HepG2 (cell line): ENCODE measurements around the gene ZNF593OS. TPM values are rescaled to one million over a fixed set of nuclear protein-coding genes. Genes with fewer than 3 reads are reported as not detected.
A peak's percentile ranks its signal among the peaks of the same experiment; 100 is the strongest.

Experiments
- ATAC-seq: fragments of 200-7000 bp; cut with Tn5 transposase; 3 replicates; pipeline ENCODE4 v1.9.1; 2020; ENCODE audit warnings: mild to moderate bottlenecking, moderate library complexity
- BruUV-seq: library from RNA; stranded (reverse); fragments of 400-500 nt; replicated peaks from 2 replicates; lab custom pipeline; 2021; lab: Mats Ljungman, UMichigan
- CTCF ChIA-PET: fragments of 300-600 bp; formaldehyde crosslinking; extraction: SDS; loops from one replicate; lab custom pipeline; 2021; ENCODE audit warnings: low total read pairs, inconsistent platforms, low intra/inter-chr PET ratio; lab: Yijun Ruan, JAX
- POLR2A ChIA-PET: fragments of 350-600 bp; sonication (Branson Sonifier 250); formaldehyde crosslinking; loops from one replicate; lab custom pipeline; 2020; ENCODE audit warnings: antibody characterized with exemption, inconsistent platforms; lab: Yijun Ruan, JAX
- DNase-seq: peaks from one replicate; pipeline ENCODE4 v3.0.0-alpha.2; 2015; ENCODE audit warnings: low spot score
- FAIRE-seq: peaks from 3 replicates; lab custom pipeline; 2011; peaks lifted over from hg19 to GRCh38; lab: Jason Lieb, UNC
- H2AFZ ChIP-seq: one replicate; pipeline ENCODE4 v1.6.1; 2011; ENCODE audit warnings: low read length, inconsistent platforms
- H3K27ac ChIP-seq: fragments of 300-600 bp; 3 replicates; pipeline ENCODE4 v1.8.0; 2011; ENCODE audit warnings: mixed run types, mild to moderate bottlenecking, mixed read lengths, low read length, inconsistent platforms; ENCODE audit not compliant: insufficient read depth; ENCODE audit errors: extremely low read length
- H3K27me3 ChIP-seq, 2 experiments: fragments of 200-600 bp in 1 of 2; 2 replicates in 1 of 2; 3 replicates in 1 of 2; pipeline versions ENCODE4 v1.6.0 to v1.8.0; 2011; ENCODE audit warnings: low read length in 2 of 2, mild to moderate bottlenecking in 2 of 2, moderate library complexity in 2 of 2, inconsistent platforms in 1 of 2; ENCODE audit not compliant: insufficient read depth in 2 of 2, control insufficient read depth in 1 of 2
- H3K36me3 ChIP-seq, 2 experiments: fragments of 200-600 bp in 1 of 2; replicated peaks in 1 of 2; 2 replicates in 1 of 2; 3 replicates in 1 of 2; pipeline versions ENCODE4 v1.5.1 to v1.8.0; 2011; ENCODE audit warnings: low read length in 2 of 2, inconsistent platforms in 1 of 2; ENCODE audit not compliant: insufficient read depth in 2 of 2, control insufficient read depth in 1 of 2
- H3K4me1 ChIP-seq: 2 replicates; pipeline ENCODE4 v1.5.1; 2012; ENCODE audit warnings: low read length, inconsistent platforms; ENCODE audit not compliant: insufficient read depth
- H3K4me2 ChIP-seq: 2 replicates; pipeline ENCODE4 v1.6.0; 2011; ENCODE audit warnings: low read depth, low read length, inconsistent platforms
- H3K4me3 ChIP-seq, 3 experiments: fragments of 200-600 bp in 1 of 3; sonication (generic), shearing (Covaris generic) in 1 of 3; replicated peaks in 1 of 3; 2 replicates each; pipeline ENCODE4 v1.5.1; 2011 to 2016; ENCODE audit warnings: low read length in 3 of 3, inconsistent platforms in 2 of 3, low read depth in 2 of 3, mild to moderate bottlenecking in 2 of 3, control low read depth in 1 of 3, mixed read lengths in 1 of 3; ENCODE audit not compliant: insufficient read depth in 1 of 3
- H3K79me2 ChIP-seq: one replicate; pipeline ENCODE4 v1.6.1; 2011; ENCODE audit warnings: low read length, inconsistent platforms; ENCODE audit not compliant: insufficient read depth
- H3K9ac ChIP-seq: 2 replicates; pipeline ENCODE4 v1.6.0; 2011; ENCODE audit warnings: mild to moderate bottlenecking, low read depth, low read length, inconsistent platforms; ENCODE audit not compliant: insufficient read depth
- H3K9me3 ChIP-seq: 2 replicates; pipeline ENCODE4 v1.5.1; 2012; ENCODE audit warnings: mild to moderate bottlenecking, low read length
- H4K20me1 ChIP-seq: 2 replicates; pipeline ENCODE4 v1.6.0; 2011; ENCODE audit warnings: inconsistent platforms, mild to moderate bottlenecking, low read length, moderate library complexity; ENCODE audit not compliant: insufficient read depth
- CREB3 ChIP-seq: sonication (generic); formaldehyde crosslinking; IDR thresholded peaks from 2 replicates; pipeline ENCODE4 v1.5.0; 2020; ENCODE audit warnings: missing genetic modification reagents
- DR1 ChIP-seq: sonication (generic); formaldehyde crosslinking; IDR thresholded peaks from 2 replicates; pipeline ENCODE4 v1.8.0; 2021; ENCODE audit warnings: mild to moderate bottlenecking, missing genetic modification reagents, inconsistent platforms
- IKZF5 ChIP-seq: IDR thresholded peaks from 2 replicates; pipeline ENCODE4 v1.6.1; 2018; ENCODE audit warnings: missing genetic modification reagents, mild to moderate bottlenecking, missing compliant biosample characterization
- MAZ ChIP-seq, 2 experiments: sonication (generic) in 1 of 2; formaldehyde crosslinking in 1 of 2; IDR thresholded peaks; 2 replicates each; pipeline versions ENCODE4 v1.5.0 to v1.6.1; 2012 to 2020; ENCODE audit warnings: low read depth in 2 of 2, mild to moderate bottlenecking in 2 of 2, borderline replicate concordance in 1 of 2, improper control_type of control experiment in 1 of 2, low read length in 1 of 2, missing genetic modification reagents in 1 of 2, moderate library complexity in 1 of 2
- MNT ChIP-seq: fragments of 450-650 bp; IDR thresholded peaks from 2 replicates; pipeline ENCODE4 v1.6.1; 2016
- PREB ChIP-seq: sonication (generic); formaldehyde crosslinking; IDR thresholded peaks from 2 replicates; pipeline ENCODE4 v1.4.0; 2020; ENCODE audit warnings: missing genetic modification reagents
- REPIN1 ChIP-seq: sonication (generic); formaldehyde crosslinking; IDR thresholded peaks from 2 replicates; pipeline ENCODE4 v1.8.0; 2022; ENCODE audit warnings: missing genetic modification reagents, low read depth, mild to moderate bottlenecking, borderline replicate concordance
- REXO4 ChIP-seq: sonication (generic); formaldehyde crosslinking; IDR thresholded peaks from 2 replicates; pipeline ENCODE4 v1.8.0; 2022; ENCODE audit warnings: missing genetic modification reagents, mild to moderate bottlenecking, borderline replicate concordance
- YEATS4 ChIP-seq: sonication (generic); formaldehyde crosslinking; IDR thresholded peaks from 2 replicates; pipeline ENCODE4 v1.4.0; 2020; ENCODE audit warnings: missing genetic modification reagents, borderline replicate concordance
- ZNF207 ChIP-seq: fragments of 450-650 bp; IDR thresholded peaks from 2 replicates; pipeline ENCODE4 v1.6.1; 2016; ENCODE audit warnings: antibody characterized with exemption, borderline replicate concordance
- ZNF543 ChIP-seq: sonication (generic); formaldehyde crosslinking; IDR thresholded peaks from 2 replicates; pipeline ENCODE4 v1.4.0; 2020; ENCODE audit warnings: mild to moderate bottlenecking, missing genetic modification reagents
- ZNF737 ChIP-seq: sonication (generic); formaldehyde crosslinking; IDR thresholded peaks from 2 replicates; pipeline ENCODE4 v1.5.0; 2020; ENCODE audit warnings: missing genetic modification reagents, mild to moderate bottlenecking, borderline replicate concordance
- ZSCAN25 ChIP-seq: sonication (generic); formaldehyde crosslinking; IDR thresholded peaks from 2 replicates; pipeline ENCODE4 v1.8.0; 2022; ENCODE audit warnings: mild to moderate bottlenecking, missing genetic modification reagents
- WGBS: methylation state at CpG from one replicate; pipeline ENCODE4 v1.1.6; 2017; ENCODE audit warnings: low lambda C conversion rate; 5-methylcytosine and 5-hydroxymethylcytosine counted together
- in situ Hi-C: cut with HindIII; loops from 2 replicates; pipeline ENCODE4 v1.10.0; 2017; ENCODE audit warnings: low pct_unique_long_range_greater_than_20kb; ENCODE audit not compliant: extremely low pct_ligation_motif_present
- intact Hi-C: fragments of 100-400 bp; cut with micrococcal nuclease; formaldehyde crosslinking; loops from one replicate; pipeline ENCODE4 v1.10.0; 2022; ENCODE audit not compliant: unreplicated experiment
- polyA plus RNA-seq, 8 experiments: library from polyadenylated mRNA; depleted of rRNA in 3 of 8; stranded (reverse) in 7 of 8; unstranded in 1 of 8; fragments of >200 nt; fragmentation: Illumina TruSeq in 4 of 8; extraction: Trizol in 4 of 8; gene quantifications; 2 replicates each; pipeline versions ENCODE4 v1.2.1 to v1.2.3, GENCODE V29; 2011 to 2016; ENCODE audit warnings: low read depth in 4 of 8, missing spikeins in 1 of 8, mixed read lengths in 1 of 8; ENCODE audit not compliant: insufficient read depth in 1 of 8
- total RNA-seq, 5 experiments: library from RNA; depleted of rRNA; stranded (reverse); fragments of >200 nt; fragmentation: Illumina TruSeq; extraction: Trizol; gene quantifications; 2 replicates each; pipeline ENCODE4 v1.2.3, GENCODE V29; 2016; ENCODE audit warnings: low read depth in 1 of 5

ZNF593OS gene
- total and polyA plus RNA-seq, 2 of the 13 experiments (the other 11 are each of a cell fraction or from before 2014, with no cell fraction given), result not detected

GRCh38 chr1:26197813-26198212 is 26.2 kb upstream of the ZNF593OS start (continued):
- TF ChIP-seq PREB (CRISPR knock-in tag) (no peak), YEATS4 (CRISPR knock-in tag) (no peak), DR1 (CRISPR knock-in tag) (no peak), CREB3 (no peak), IKZF5 (CRISPR knock-in tag) (no peak)

- no peak for ATAC-seq
- TF ChIP-seq REXO4 (no peak), ZNF543 (CRISPR knock-in tag) (no peak), REPIN1 (no peak), MNT (peak; percentile 94), ZNF737 (CRISPR knock-in tag) (no peak), MAZ (IDR thresholded peaks at IDR 0.05; ENCODE audit: borderline replicate concordance, low read depth, low read length) (no peak), MAZ (CRISPR knock-in tag; IDR thresholded peaks at IDR 0.05; ENCODE audit: low read depth) (no peak), ZNF207 (no peak), ZSCAN25 (CRISPR knock-in tag) (no peak)
- TF ChIP-seq, all 625 proteins: peak for 1
- POLR2A ChIA-PET, result no interaction called here
- intact Hi-C loops (no loop called here), in situ Hi-C loops (no loop called here)
- DNase-seq (no peak), FAIRE-seq (no peak)
- Histone ChIP-seq H2AFZ (no peak overlapping the region), H4K20me1 (no peaks in the 10 kb centered on the region), H3K4me1 (no peaks in the 10 kb centered on the region), H3K9ac (no peak overlapping the region), H3K9me3 (no peaks in the 10 kb centered on the region), H3K4me2 (no peak overlapping the region), H3K27ac (no peak overlapping the region), H3K79me2 (no peaks in the 10 kb centered on the region), H3K36me3 (no peaks in the 10 kb centered on the region), H3K27me3 (peaks cover 1 to 31% of the 10 kb centered on the region in 2 experiments; a peak in 2 of 5 replicates), H3K4me3 (no peak overlapping the region)
- BruUV-seq, result no TSS peak
- CTCF ChIA-PET, result no interaction called here
- 0% methylated on average over 1 of the region's 3 CpGs for WGBS
Observed at GRCh38 chr1:26197301-26197700, 25.7 kb upstream of the ZNF593OS start.
